K562 (cell line): ENCODE measurements around the gene BBLN. TPM values are rescaled to one million over a fixed set of nuclear protein-coding genes. Genes with fewer than 3 reads are reported as not detected.

Experiments used
- CBX5 ChIP-seq: IDR thresholded peaks from 2 replicates; pipeline ENCODE4 v1.6.1; 2014; ENCODE audit warnings: low read depth, borderline replicate concordance
- CTBP1 ChIP-seq: fragments of 450-650 bp; IDR thresholded peaks from 2 replicates; pipeline ENCODE4 v1.6.1; 2016; ENCODE audit warnings: borderline replicate concordance
- FOXA3 ChIP-seq, 2 experiments: fragments of 450-650 bp in 1 of 2; sonication (generic) in 1 of 2; formaldehyde crosslinking; IDR thresholded peaks in 1 of 2; conservative IDR thresholded peaks in 1 of 2; 2 replicates each; pipeline versions ENCODE4 v1.4.0 to v1.8.0; 2020 to 2022; ENCODE audit warnings: mild to moderate bottlenecking in 2 of 2, missing genetic modification reagents in 1 of 2
- GATAD2B ChIP-seq: fragments of 450-650 bp; IDR thresholded peaks from 2 replicates; pipeline ENCODE4 v1.6.1; 2017; ENCODE audit warnings: mild to moderate bottlenecking, borderline replicate concordance
- KLF16 ChIP-seq: IDR thresholded peaks from 2 replicates; pipeline ENCODE4 v1.6.1; 2016; ENCODE audit warnings: antibody characterized with exemption
- MAZ ChIP-seq, 2 experiments: fragments of 450-650 bp in 1 of 2; sonication (generic) in 1 of 2; formaldehyde crosslinking; IDR thresholded peaks in 1 of 2; conservative IDR thresholded peaks in 1 of 2; 2 replicates each; pipeline versions ENCODE4 v1.4.0 to v1.5.0; 2020; ENCODE audit warnings: mild to moderate bottlenecking in 1 of 2, missing genetic modification reagents in 1 of 2
- RCOR1 ChIP-seq, 2 experiments: IDR thresholded peaks; 2 replicates each; pipeline ENCODE4 v1.6.1; 2012; ENCODE audit warnings: low read depth in 2 of 2, low read length in 2 of 2, borderline replicate concordance in 1 of 2, improper control_type of control experiment in 1 of 2
- TAL1 ChIP-seq: fragments of 450-650 bp; IDR thresholded peaks from 2 replicates; pipeline ENCODE4 v1.6.1; 2016; ENCODE audit warnings: mild to moderate bottlenecking
- TEAD4 ChIP-seq, 2 experiments: sonication (generic) in 1 of 2; formaldehyde crosslinking in 1 of 2; IDR thresholded peaks; 2 replicates each; pipeline versions ENCODE4 v1.6.1 to v1.8.0; 2012 to 2022; ENCODE audit warnings: borderline replicate concordance in 1 of 2, inconsistent platforms in 1 of 2, low read length in 1 of 2, mild to moderate bottlenecking in 1 of 2, missing genetic modification reagents in 1 of 2
- ZFP36 ChIP-seq: fragments of 150-350 bp; IDR thresholded peaks from 2 replicates; pipeline ENCODE4 v1.6.1; 2018; ENCODE audit warnings: low read length, low read depth; ENCODE audit not compliant: partially characterized antibody
- ZKSCAN1 ChIP-seq: fragments of 150-350 bp; IDR thresholded peaks from 2 replicates; pipeline ENCODE4 v1.6.1; 2016; ENCODE audit warnings: low read depth, low read length
- polyA plus RNA-seq, 8 experiments: library from polyadenylated mRNA; depleted of rRNA in 4 of 8; stranded (reverse) in 5 of 8; unstranded in 3 of 8; fragments of >200 nt; fragmentation: Nextera tagmentation in 2 of 8; fragmentation: Illumina TruSeq in 1 of 8; extraction: Ambion mirVana in 2 of 8; extraction: Trizol in 1 of 8; gene quantifications; 2 replicates each; pipeline versions ENCODE4 v1.2.1 to v1.2.3, GENCODE V29; 2011 to 2014; ENCODE audit warnings: inconsistent platforms in 1 of 8, missing spikeins in 1 of 8
- total RNA-seq, 7 experiments: library from RNA; depleted of rRNA in 6 of 7; stranded (reverse); fragments of >200 nt in 6 of 7; fragmentation: Illumina TruSeq in 2 of 7; extraction: Trizol in 2 of 7; gene quantifications; 2 replicates each; pipeline versions ENCODE4 v1.2.1 to v1.2.3, GENCODE V29; 2011 to 2021; ENCODE audit warnings: low replicate concordance in 1 of 7
- TF ChIP-seq, protein P1 (sequence below), 2 experiments: fragments of 450-650 bp; IDR thresholded peaks; 2 replicates each; pipeline ENCODE4 v1.6.1; 2016; ENCODE audit warnings: mild to moderate bottlenecking in 2 of 2, borderline replicate concordance in 1 of 2, low read depth in 1 of 2, moderate library complexity in 1 of 2
- TF ChIP-seq, protein P2 (sequence below), 2 experiments: IDR thresholded peaks; 2 replicates each; pipeline ENCODE4 v1.6.1; 2011; ENCODE audit warnings: borderline replicate concordance in 1 of 2, control low read depth in 1 of 2, low read depth in 1 of 2, low read length in 1 of 2, mild to moderate bottlenecking in 1 of 2, mixed read lengths in 1 of 2, moderate library complexity in 1 of 2; ENCODE audit not compliant: insufficient read depth in 1 of 2, insufficient read length in 1 of 2, poor library complexity in 1 of 2, severe bottlenecking in 1 of 2; ENCODE audit errors: extremely low read depth in 1 of 2

Gene BBLN
- total and polyA plus RNA-seq, 9 of the 15 experiments (the other 6 are each of a cell fraction or from before 2014, with no cell fraction given), result 4.2 to 331 (median 87.1) TPM

DNA sequence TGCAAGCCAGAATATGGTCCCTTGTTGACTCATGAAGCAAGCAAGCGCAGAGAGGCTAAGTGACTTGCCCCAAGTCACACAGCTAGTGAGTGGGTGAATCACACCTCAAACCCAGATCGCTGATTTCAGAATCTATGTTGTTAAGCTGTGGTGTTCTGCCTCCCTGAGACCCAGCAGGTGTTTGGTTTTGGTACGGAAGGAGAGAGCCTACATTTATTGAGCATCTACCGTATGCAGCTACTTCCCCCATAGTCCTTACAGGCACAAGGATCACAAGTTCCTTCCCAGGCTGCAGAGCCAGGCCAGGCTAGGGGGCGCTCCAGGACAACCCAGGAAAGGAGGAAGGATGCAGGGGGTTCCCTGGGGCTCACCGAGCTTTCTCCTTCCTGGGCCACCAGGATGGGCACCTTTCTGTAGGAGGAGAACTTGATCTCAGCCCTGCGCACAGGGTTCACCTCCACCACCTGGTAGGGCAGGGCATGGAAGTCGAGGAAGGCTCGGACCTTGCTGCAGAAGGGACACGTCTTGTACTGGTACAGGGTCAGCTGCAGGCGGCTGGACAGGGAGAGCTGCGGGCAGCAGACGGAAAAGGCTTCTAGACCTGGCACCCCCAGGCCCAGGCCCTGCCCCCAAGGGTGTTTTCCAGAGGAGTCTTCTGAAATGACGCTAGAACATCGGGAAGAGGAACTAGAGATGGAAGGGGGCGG lies 35.0 kb upstream of the BBLN start (continued):
- TF ChIP-seq, protein P1, sequence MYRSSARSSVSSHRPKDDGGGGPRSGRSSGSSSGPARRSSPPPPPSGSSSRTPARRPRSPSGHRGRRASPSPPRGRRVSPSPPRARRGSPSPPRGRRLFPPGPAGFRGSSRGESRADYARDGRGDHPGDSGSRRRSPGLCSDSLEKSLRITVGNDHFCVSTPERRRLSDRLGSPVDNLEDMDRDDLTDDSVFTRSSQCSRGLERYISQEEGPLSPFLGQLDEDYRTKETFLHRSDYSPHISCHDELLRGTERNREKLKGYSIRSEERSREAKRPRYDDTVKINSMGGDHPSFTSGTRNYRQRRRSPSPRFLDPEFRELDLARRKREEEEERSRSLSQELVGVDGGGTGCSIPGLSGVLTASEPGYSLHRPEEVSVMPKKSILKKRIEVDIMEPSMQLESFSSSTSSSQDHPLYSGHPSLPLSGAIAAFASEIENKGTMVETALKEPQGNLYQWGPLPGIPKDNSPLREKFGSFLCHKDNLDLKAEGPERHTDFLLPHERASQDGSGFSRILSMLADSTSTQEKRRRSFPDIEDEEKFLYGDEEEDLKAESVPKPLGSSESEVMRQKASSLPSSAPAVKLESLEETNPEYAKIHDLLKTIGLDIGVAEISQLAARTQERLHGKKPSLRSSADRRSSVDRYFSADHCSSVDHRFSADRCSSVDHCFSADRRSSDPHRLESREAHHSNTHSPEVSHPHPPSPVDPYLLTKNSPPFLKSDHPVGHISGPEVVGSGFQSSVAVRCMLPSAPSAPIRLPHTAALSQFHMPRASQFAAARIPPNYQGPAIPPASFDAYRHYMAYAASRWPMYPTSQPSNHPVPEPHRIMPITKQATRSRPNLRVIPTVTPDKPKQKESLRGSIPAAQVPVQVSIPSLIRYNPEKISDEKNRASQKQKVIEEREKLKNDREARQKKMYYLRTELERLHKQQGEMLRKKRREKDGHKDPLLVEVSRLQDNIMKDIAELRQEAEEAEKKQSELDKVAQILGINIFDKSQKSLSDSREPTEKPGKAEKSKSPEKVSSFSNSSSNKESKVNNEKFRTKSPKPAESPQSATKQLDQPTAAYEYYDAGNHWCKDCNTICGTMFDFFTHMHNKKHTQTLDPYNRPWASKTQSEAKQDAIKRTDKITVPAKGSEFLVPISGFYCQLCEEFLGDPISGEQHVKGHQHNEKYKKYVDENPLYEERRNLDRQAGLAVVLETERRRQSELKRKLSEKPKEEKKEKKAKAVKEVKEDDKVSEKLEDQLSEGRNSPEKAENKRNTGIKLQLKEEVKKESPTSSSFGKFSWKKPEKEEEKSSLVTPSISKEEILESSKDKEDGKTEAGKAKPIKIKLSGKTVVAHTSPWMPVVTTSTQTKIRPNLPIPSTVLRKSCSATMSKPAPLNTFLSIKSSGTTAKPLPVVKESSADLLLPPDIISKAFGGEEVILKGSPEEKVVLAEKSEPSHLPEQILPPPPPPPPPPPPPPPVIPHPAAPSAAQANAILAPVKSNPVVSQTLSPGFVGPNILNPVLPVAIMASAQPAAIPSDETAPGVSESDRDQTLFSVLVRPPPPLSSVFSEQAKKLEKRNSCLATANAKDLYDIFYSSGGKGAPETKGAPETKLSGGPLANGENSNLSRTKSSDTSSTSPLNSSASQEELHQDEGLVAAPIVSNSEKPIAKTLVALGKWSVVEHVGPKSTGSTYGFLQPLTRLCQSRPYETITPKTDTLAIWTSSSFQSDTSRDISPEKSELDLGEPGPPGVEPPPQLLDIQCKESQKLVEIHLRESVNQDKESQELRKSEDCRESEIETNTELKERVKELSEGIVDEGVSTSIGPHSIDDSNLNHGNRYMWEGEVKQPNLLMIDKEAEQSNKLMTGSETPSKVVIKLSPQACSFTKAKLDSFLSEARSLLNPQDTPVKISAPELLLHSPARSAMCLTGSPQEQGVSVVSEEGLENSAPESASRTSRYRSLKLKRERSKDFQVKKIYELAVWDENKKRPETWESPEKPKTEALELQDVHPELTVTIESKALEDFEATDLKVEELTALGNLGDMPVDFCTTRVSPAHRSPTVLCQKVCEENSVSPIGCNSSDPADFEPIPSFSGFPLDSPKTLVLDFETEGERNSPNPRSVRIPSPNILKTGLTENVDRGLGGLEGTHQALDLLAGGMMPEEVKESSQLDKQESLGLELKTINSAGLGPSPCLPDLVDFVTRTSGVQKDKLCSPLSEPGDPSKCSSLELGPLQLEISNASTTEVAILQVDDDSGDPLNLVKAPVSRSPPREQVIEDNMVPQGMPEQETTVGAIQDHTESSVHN (IDR thresholded peaks at IDR 0.05; ENCODE audit: borderline replicate concordance in 1 of 2, low read depth in 1 of 2), result no peak
- no peak for TF ChIP-seq GATAD2B
- no peak for TF ChIP-seq CBX5
- TF ChIP-seq ZKSCAN1, result no peak
- peak; percentile 41; the same call in 1 of the 2 replicates for TF ChIP-seq KLF16
- TF ChIP-seq FOXA3 (CRISPR knock-in tag; conservative IDR thresholded peaks at IDR 0.05 in 1 of 2, IDR thresholded peaks at IDR 0.05 in 1 of 2), result peak in 1 of 2 experiments; percentile 78; a peak in 2 of 4 replicates
- TF ChIP-seq, protein P2, sequence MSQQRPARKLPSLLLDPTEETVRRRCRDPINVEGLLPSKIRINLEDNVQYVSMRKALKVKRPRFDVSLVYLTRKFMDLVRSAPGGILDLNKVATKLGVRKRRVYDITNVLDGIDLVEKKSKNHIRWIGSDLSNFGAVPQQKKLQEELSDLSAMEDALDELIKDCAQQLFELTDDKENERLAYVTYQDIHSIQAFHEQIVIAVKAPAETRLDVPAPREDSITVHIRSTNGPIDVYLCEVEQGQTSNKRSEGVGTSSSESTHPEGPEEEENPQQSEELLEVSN (IDR thresholded peaks at IDR 0.05; ENCODE audit: borderline replicate concordance in 1 of 2, extremely low read depth in 1 of 2, insufficient read depth in 1 of 2, insufficient read length in 1 of 2, low read depth in 1 of 2, low read length in 1 of 2, poor library complexity in 1 of 2, severe bottlenecking in 1 of 2), result no peak
- no peak for TF ChIP-seq TAL1
- peak; percentile 16 to 72; a peak in 2 of 4 replicates for TF ChIP-seq MAZ (CRISPR knock-in tag; conservative IDR thresholded peaks at IDR 0.05 in 1 of 2, IDR thresholded peaks at IDR 0.05 in 1 of 2)
- peak; percentile 59; the same call in 1 of the 2 replicates for TF ChIP-seq CTBP1
- TF ChIP-seq ZFP36, result peak; percentile 85
- TF ChIP-seq RCOR1 (IDR thresholded peaks at IDR 0.05; ENCODE audit: borderline replicate concordance in 1 of 2, low read depth in 2 of 2, low read length in 2 of 2), result peak in 1 of 2 experiments; percentile 49; a peak in 1 of 4 replicates
- peak; percentile 6; the same call in 1 of the 2 replicates for TF ChIP-seq TEAD4 (IDR thresholded peaks at IDR 0.05; ENCODE audit: low read length)
- no peak for TF ChIP-seq TEAD4 (CRISPR knock-in tag; IDR thresholded peaks at IDR 0.05; ENCODE audit: borderline replicate concordance)
